CD4-positive, CD25-positive, alpha-beta regulatory T cell (primary cell): ENCODE results near the gene ERP27. TPM values are rescaled to one million over a fixed set of nuclear protein-coding genes. Genes with fewer than 3 reads are reported as not detected.

ENCODE experiments used
- ATAC-seq, 2 donors: fragments of 150-1000 bp; cut with Tn5 transposase; one replicate each; pipeline ENCODE4 v1.10.0; 2021; ENCODE audit warnings: low read depth in 2 of 2, moderate number of reproducible peaks in 2 of 2, moderate library complexity in 1 of 2
- DNase-seq, 3 donors: peaks; one replicate each; pipeline versions ENCODE4 v3.0.0 to v3.0.0-alpha.2; 2012 to 2022; ENCODE audit warnings: mixed read lengths in 1 of 3
- H3K27ac ChIP-seq: one replicate; pipeline ENCODE4 v1.7.0; 2013; ENCODE audit warnings: mild to moderate bottlenecking, low read length; ENCODE audit not compliant: insufficient read depth, poor library complexity, severe bottlenecking
- H3K27me3 ChIP-seq: one replicate; pipeline ENCODE4 v1.7.0; 2013; ENCODE audit warnings: low read length; ENCODE audit not compliant: control insufficient read depth, insufficient read depth
- H3K36me3 ChIP-seq: one replicate; pipeline ENCODE4 v1.7.0; 2013; ENCODE audit warnings: mild to moderate bottlenecking, low read length, moderate library complexity; ENCODE audit not compliant: control insufficient read depth, insufficient read depth
- H3K4me1 ChIP-seq: 2 replicates; pipeline ENCODE4 v1.7.0; 2013; ENCODE audit warnings: mild to moderate bottlenecking, low read length; ENCODE audit not compliant: insufficient read depth, control insufficient read depth, poor library complexity, severe bottlenecking
- H3K4me3 ChIP-seq: one replicate; pipeline ENCODE4 v1.7.0; 2013; ENCODE audit warnings: low read depth, mild to moderate bottlenecking, low read length, moderate library complexity
- H3K9me3 ChIP-seq, 2 experiments: 1 replicate in 1 of 2; 2 replicates in 1 of 2; pipeline ENCODE4 v1.7.0; 2013; ENCODE audit warnings: low read length in 2 of 2, mild to moderate bottlenecking in 1 of 2, moderate library complexity in 1 of 2; ENCODE audit not compliant: control insufficient read depth in 2 of 2
- H3K27ac Mint-ChIP-seq, 3 donors: one replicate each; pipeline ENCODE4 v1.8.0; 2020 to 2022; ENCODE audit warnings: mild to moderate bottlenecking in 3 of 3, mixed read lengths in 3 of 3, moderate library complexity in 2 of 3
- H3K27me3 Mint-ChIP-seq: one replicate; pipeline ENCODE4 v1.8.0; 2022; ENCODE audit warnings: mild to moderate bottlenecking, mixed read lengths
- H3K36me3 Mint-ChIP-seq: one replicate; pipeline ENCODE4 v1.8.0; 2020; ENCODE audit warnings: mixed read lengths
- H3K4me1 Mint-ChIP-seq, 4 donors: one replicate each; pipeline ENCODE4 v1.8.0; 2020 to 2022; ENCODE audit warnings: mixed read lengths in 4 of 4, mild to moderate bottlenecking in 1 of 4
- H3K4me3 Mint-ChIP-seq, 4 donors: one replicate each; pipeline ENCODE4 v1.8.0; 2020 to 2022; ENCODE audit warnings: mild to moderate bottlenecking in 4 of 4, mixed read lengths in 4 of 4, moderate library complexity in 3 of 4
- H3K9me3 Mint-ChIP-seq, 7 donors: one replicate each; pipeline ENCODE4 v1.8.0; 2020 to 2022; ENCODE audit warnings: mixed read lengths in 7 of 7, mild to moderate bottlenecking in 3 of 7, moderate library complexity in 2 of 7
- polyA plus RNA-seq, 4 donors: library from polyadenylated mRNA; unstranded; fragments of 300-500 nt; fragmentation: Illumina TruSeq; gene quantifications; one replicate each; pipeline ENCODE4 v1.2.3, GENCODE V29; 2021
- total RNA-seq: library from RNA; stranded (reverse); gene quantifications from one replicate; pipeline ENCODE4 v1.2.3, GENCODE V29; 2022

Gene ERP27
- total and polyA plus RNA-seq, 5 donors from 2014 or later = 5.3 to 25.4 (median 6.3) TPM

- peaks cover 28% of the 10 kb centered on the region for H3K36me3 ChIP-seq
- Mint-ChIP-seq H3K4me1 (peaks cover 0 to 57% (median 30%) of the 10 kb centered on the region in 4 donors), H3K9me3 (no peaks in the 10 kb centered on the region), H3K27me3 (peaks cover 5% of the 10 kb centered on the region), H3K36me3 (peaks cover 42% of the 10 kb centered on the region), H3K4me3 (peak overlapping the region; percentile 96 to 99 (median 99)), H3K27ac (peak overlapping the region; percentile 95 to 97 (median 97))
- H3K4me3 ChIP-seq = peak overlapping the region; percentile 100
- peaks cover 70% of the 10 kb centered on the region for H3K4me1 ChIP-seq
- H3K27ac ChIP-seq = peak overlapping the region; percentile 99
- DNase-seq (no peak), ATAC-seq (no peak)
- no peaks in the 10 kb centered on the region for H3K27me3 ChIP-seq
- no peaks in the 10 kb centered on the region for H3K9me3 ChIP-seq
These were observed 21.1 kb upstream of the ERP27 start for GRCh38 chr12:14959463-14959862.

GRCh38 chr12:14959126-14959440, 20.7 kb upstream of the ERP27 start:
- peak overlapping the region; percentile 95 to 97 (median 97) for H3K27ac Mint-ChIP-seq
- DNase-seq = peak in 2 of 3 donors; percentile 17 to 57
- Histone ChIP-seq H3K4me1 (peaks cover 74% of the 10 kb centered on the region), H3K4me3 (peak overlapping the region; percentile 100), H3K27ac (peak overlapping the region; percentile 99), H3K9me3 (no peaks in the 10 kb centered on the region), H3K36me3 (peaks cover 32% of the 10 kb centered on the region), H3K27me3 (no peaks in the 10 kb centered on the region)
- peaks cover 5% of the 10 kb centered on the region for H3K27me3 Mint-ChIP-seq
- no peak for ATAC-seq
- H3K4me1 Mint-ChIP-seq = peaks cover 0 to 57% (median 34%) of the 10 kb centered on the region in 4 donors
- peaks cover 45% of the 10 kb centered on the region for H3K36me3 Mint-ChIP-seq
- no peaks in the 10 kb centered on the region for H3K9me3 Mint-ChIP-seq
- H3K4me3 Mint-ChIP-seq = peak overlapping the region; percentile 96 to 99 (median 99)

- Histone ChIP-seq H3K27ac (peak overlapping the region; percentile 99), H3K4me1 (peaks cover 77% of the 10 kb centered on the region), H3K27me3 (no peaks in the 10 kb centered on the region), H3K9me3 (no peaks in the 10 kb centered on the region), H3K36me3 (peaks cover 33% of the 10 kb centered on the region), H3K4me3 (peak overlapping the region; percentile 100)
- Mint-ChIP-seq H3K27me3 (peaks cover 5% of the 10 kb centered on the region), H3K36me3 (peaks cover 49% of the 10 kb centered on the region), H3K4me3 (peak overlapping the region; percentile 96 to 99 (median 99)), H3K27ac (peak overlapping the region; percentile 95 to 97 (median 97)), H3K9me3 (no peaks in the 10 kb centered on the region), H3K4me1 (peaks cover 0 to 57% (median 34%) of the 10 kb centered on the region in 4 donors)
- peak in 2 of 3 donors; percentile 8 to 44 for DNase-seq
- ATAC-seq = no peak
These were observed 20.2 kb upstream of the ERP27 start for GRCh38 chr12:14958361-14959125.

GRCh38 chr12:14957551-14958168, 19.3 kb upstream of the ERP27 start:
- Mint-ChIP-seq H3K27ac (peak overlapping the region; percentile 95 to 97 (median 97)), H3K36me3 (peaks cover 49% of the 10 kb centered on the region), H3K4me3 (peak overlapping the region; percentile 96 to 99 (median 99)), H3K27me3 (peaks cover 5% of the 10 kb centered on the region), H3K4me1 (peaks cover 0 to 58% (median 36%) of the 10 kb centered on the region in 4 donors), H3K9me3 (no peaks in the 10 kb centered on the region)
- Histone ChIP-seq H3K9me3 (no peaks in the 10 kb centered on the region), H3K27me3 (no peaks in the 10 kb centered on the region), H3K4me3 (peak overlapping the region; percentile 100), H3K4me1 (peaks cover 77% of the 10 kb centered on the region), H3K27ac (peak overlapping the region; percentile 99), H3K36me3 (peaks cover 33% of the 10 kb centered on the region)
- ATAC-seq (no peak), DNase-seq (no peak)

GRCh38 chr12:14956905-14957304, 18.6 kb upstream of the ERP27 start:
- Histone ChIP-seq H3K4me3 (peak overlapping the region; percentile 100), H3K27me3 (no peaks in the 10 kb centered on the region), H3K27ac (peak overlapping the region; percentile 99), H3K4me1 (peaks cover 77% of the 10 kb centered on the region), H3K9me3 (no peaks in the 10 kb centered on the region), H3K36me3 (peaks cover 33% of the 10 kb centered on the region)
- Mint-ChIP-seq H3K9me3 (no peaks in the 10 kb centered on the region), H3K4me1 (peaks cover 6 to 58% (median 39%) of the 10 kb centered on the region in 4 donors), H3K4me3 (peak overlapping the region; percentile 96 to 99 (median 99)), H3K36me3 (peaks cover 53% of the 10 kb centered on the region), H3K27me3 (peaks cover 5% of the 10 kb centered on the region), H3K27ac (peak overlapping the region; percentile 95 to 97 (median 97))
- ATAC-seq (no peak), DNase-seq (no peak)

- Histone ChIP-seq H3K4me3 (peak overlapping the region; percentile 100), H3K9me3 (no peaks in the 10 kb centered on the region), H3K36me3 (peaks cover 33% of the 10 kb centered on the region), H3K27me3 (no peaks in the 10 kb centered on the region), H3K4me1 (peaks cover 79% of the 10 kb centered on the region), H3K27ac (peak overlapping the region; percentile 99)
- peak overlapping the region; percentile 95 to 97 (median 97) for H3K27ac Mint-ChIP-seq
- ATAC-seq (no peak), DNase-seq (peak in 1 of 3 donors; percentile 60)
- H3K4me3 Mint-ChIP-seq = peak overlapping the region; percentile 96 to 99 (median 99)
- H3K9me3 Mint-ChIP-seq = no peaks in the 10 kb centered on the region
- peaks cover 11 to 61% (median 42%) of the 10 kb centered on the region in 4 donors for H3K4me1 Mint-ChIP-seq
- H3K36me3 Mint-ChIP-seq = peaks cover 59% of the 10 kb centered on the region
- H3K27me3 Mint-ChIP-seq = peaks cover 2% of the 10 kb centered on the region
These were observed 17.9 kb upstream of the ERP27 start for GRCh38 chr12:14956024-14956891.

GRCh38 chr12:14954269-14954668, 15.9 kb upstream of the ERP27 start:
- peak overlapping the region; percentile 94 to 99 (median 96) for H3K27ac Mint-ChIP-seq
- H3K4me3 ChIP-seq = peak overlapping the region; percentile 100
- H3K9me3 Mint-ChIP-seq = no peaks in the 10 kb centered on the region
- peaks cover 64% of the 10 kb centered on the region for H3K36me3 Mint-ChIP-seq
- H3K4me1 Mint-ChIP-seq = peaks cover 26 to 81% (median 57%) of the 10 kb centered on the region in 4 donors
- peaks cover 49% of the 10 kb centered on the region for H3K36me3 ChIP-seq
- DNase-seq = peak in 2 of 3 donors; percentile 34 to 51
- peaks cover 99% of the 10 kb centered on the region for H3K4me1 ChIP-seq
- H3K27me3 Mint-ChIP-seq = no peaks in the 10 kb centered on the region
- H3K27ac ChIP-seq = peak overlapping the region; percentile 99
- H3K4me3 Mint-ChIP-seq = peak overlapping the region; percentile 89 to 96 (median 90)
- no peak for ATAC-seq
- H3K9me3 ChIP-seq = no peaks in the 10 kb centered on the region
- no peaks in the 10 kb centered on the region for H3K27me3 ChIP-seq
